ENCODE data around the gene AP3S2.

The AP3S2 gene

GRCh38 chr15:89810837-89811236 lies 83.0 kb downstream of the AP3S2 start:
- TF ChIP-seq, protein P1, sequence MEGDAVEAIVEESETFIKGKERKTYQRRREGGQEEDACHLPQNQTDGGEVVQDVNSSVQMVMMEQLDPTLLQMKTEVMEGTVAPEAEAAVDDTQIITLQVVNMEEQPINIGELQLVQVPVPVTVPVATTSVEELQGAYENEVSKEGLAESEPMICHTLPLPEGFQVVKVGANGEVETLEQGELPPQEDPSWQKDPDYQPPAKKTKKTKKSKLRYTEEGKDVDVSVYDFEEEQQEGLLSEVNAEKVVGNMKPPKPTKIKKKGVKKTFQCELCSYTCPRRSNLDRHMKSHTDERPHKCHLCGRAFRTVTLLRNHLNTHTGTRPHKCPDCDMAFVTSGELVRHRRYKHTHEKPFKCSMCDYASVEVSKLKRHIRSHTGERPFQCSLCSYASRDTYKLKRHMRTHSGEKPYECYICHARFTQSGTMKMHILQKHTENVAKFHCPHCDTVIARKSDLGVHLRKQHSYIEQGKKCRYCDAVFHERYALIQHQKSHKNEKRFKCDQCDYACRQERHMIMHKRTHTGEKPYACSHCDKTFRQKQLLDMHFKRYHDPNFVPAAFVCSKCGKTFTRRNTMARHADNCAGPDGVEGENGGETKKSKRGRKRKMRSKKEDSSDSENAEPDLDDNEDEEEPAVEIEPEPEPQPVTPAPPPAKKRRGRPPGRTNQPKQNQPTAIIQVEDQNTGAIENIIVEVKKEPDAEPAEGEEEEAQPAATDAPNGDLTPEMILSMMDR (IDR thresholded peaks at IDR 0.05): no peak

- TF ChIP-seq, protein P1 (IDR thresholded peaks at IDR 0.05): no peak
These were observed 84.0 kb downstream of the AP3S2 start for GRCh38 chr15:89809787-89810148.

DNA sequence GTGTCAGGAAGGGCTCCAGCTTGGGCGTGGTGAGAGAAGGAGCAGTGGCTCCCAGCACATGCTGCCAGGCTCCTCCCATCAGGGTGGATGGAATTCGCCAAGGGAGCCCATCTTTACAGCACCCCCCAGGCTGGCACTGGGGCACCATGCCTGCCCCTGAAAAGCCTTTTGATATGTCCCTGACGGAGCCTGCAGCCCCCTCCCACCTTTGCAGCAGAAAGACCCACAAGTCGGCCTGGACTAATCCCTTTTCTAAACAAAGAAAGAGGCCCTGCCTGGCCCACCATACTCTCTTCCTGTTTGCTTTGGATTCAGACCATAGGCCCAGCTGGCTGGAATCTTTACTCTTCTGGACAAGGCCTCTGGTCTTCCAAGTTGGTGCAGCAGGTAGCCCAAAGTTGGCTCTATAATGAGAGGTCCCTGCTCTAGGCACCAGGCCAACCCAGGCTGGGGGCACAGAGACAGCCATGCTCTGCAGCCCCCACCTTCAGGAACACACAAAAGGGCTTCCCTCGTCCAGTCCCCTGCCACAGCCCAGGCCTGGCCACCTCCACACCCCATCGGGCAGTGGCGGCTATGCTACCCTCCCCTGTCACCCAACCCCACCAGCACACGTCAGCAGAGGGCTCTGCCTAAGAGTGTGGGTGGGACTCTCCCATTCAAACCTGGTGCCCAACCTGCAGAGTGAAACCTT lies 84.6 kb downstream of the AP3S2 start:
- TF ChIP-seq, protein P1 (IDR thresholded peaks at IDR 0.05): no peak

- TF ChIP-seq, protein P1 (IDR thresholded peaks at IDR 0.05): no peak
These were observed 85.5 kb downstream of the AP3S2 start for GRCh38 chr15:89808160-89808870.

DNA sequence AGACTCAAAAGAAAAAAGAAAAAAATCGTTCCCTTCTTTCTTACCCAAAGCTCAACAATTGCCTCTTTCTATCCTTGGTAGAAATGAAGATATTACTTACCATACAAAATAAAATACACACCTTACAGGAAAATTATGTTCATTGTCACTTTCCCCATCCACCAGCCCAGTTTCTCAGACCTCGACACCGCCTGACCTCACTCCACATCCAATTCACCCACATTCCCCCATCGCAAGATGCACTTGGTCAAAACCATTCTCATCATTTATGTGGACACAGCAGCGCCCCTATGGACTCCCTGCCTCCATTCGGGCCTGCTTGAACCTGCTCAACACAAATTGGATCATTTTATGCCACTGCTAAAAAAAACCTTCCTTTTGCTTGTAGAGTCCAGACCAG lies 86.1 kb downstream of the AP3S2 start:
- TF ChIP-seq, protein P1 (IDR thresholded peaks at IDR 0.05): no peak

DNA sequence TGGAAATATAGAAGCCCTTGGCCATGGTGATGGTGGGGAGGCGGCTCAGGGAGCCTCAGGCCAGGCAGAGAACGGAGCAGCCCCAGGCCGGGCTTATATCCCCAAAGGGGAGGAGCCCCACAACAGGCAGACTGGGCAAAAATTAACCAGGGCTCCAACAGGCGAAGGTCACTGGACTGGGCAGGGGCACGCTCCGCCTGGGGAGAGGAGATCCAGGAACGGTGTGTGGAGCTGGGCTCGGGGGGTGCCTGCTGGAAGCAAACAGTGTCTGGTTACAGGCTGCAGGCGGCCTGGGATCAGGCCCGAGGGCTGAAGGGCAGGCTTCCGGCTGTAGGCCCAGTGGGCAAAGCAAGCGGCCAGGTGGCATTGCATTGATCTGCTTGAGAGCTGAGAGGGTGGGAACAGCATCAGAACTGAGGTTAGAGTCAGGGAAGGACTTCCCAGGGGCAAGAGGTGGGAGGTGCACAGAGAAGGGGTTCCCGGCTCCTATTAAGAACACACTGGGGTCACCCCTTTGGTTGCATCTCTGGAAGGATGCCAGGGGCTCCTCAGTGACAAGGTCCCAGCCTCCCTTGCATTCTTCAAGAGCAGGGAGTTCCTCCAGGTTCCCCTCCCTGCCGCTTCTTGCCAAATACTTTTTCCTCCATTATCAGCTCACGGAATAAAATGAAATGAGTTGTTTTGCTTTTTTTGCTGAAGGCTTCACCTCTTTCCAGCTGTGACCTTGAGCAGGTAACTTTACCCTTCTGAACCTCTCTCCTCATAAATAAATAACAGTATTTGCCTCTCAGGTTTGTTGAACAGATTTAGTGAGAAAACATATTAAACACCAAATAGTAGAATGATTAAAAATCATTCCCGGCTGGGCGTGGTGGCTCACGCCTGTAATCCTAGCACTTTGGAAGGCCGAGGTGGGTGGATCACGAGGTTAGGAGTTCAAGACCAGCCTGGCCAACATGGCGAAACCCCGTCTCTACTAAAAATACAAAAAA lies 86.9 kb downstream of the AP3S2 start:
- TF ChIP-seq, protein P1 (IDR thresholded peaks at IDR 0.05): no peak

DNA sequence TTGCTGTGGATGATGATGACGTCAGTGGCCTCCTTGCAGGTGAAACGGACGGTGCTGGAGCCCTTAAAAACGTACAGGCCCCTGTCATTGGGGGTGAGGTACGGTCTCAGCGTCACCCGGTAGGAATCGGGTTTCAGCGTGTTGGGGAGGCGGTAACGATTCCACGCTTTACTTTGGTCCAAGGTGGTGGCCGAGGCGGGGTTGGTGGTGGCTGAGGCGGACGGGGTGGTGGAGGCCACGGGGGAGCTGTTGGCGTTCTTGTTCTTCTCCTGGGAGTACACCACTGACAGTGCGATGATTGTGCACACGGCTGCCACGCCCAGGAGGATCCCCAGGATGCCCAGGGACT lies 87.6 kb downstream of the AP3S2 start:
- TF ChIP-seq, protein P1 (IDR thresholded peaks at IDR 0.05): no peak
